PC-9 (cell line): ENCODE measurements around the gene SLCO6A1. TPM values are rescaled to one million over a fixed set of nuclear protein-coding genes. Genes with fewer than 3 reads are reported as not detected.

ENCODE experiments used
- BruUV-seq: library from RNA; stranded (reverse); fragments of 400-500 nt; replicated peaks from 2 replicates; lab custom pipeline; 2021; lab: Mats Ljungman, UMichigan
- CTCF ChIA-PET: fragments of 300-600 bp; sonication (Branson Sonifier 250); formaldehyde crosslinking; loops from one replicate; lab custom pipeline; 2022; ENCODE audit warnings: antibody characterized with exemption; lab: Charles Lee
- POLR2A ChIA-PET: fragments of 300-600 bp; sonication (Branson Sonifier 250); formaldehyde crosslinking; loops from one replicate; lab custom pipeline; 2022; ENCODE audit warnings: antibody characterized with exemption; ENCODE audit not compliant: unreplicated experiment; lab: Charles Lee
- DNase-seq, 2 experiments: peaks; one replicate each; pipeline versions ENCODE4 v3.0.0 to v3.0.0-alpha.2; 2015 to 2022; ENCODE audit warnings: mixed read lengths in 1 of 2
- H2AFZ ChIP-seq: fragments of 200-600 bp; sonication (generic); 2 replicates; pipeline ENCODE4 v1.8.1; 2017; ENCODE audit warnings: antibody characterized with exemption
- H3F3A ChIP-seq: fragments of 200-600 bp; sonication (generic); 2 replicates; pipeline ENCODE4 v1.8.1; 2017; ENCODE audit warnings: antibody characterized with exemption, mild to moderate bottlenecking, low read depth; ENCODE audit not compliant: insufficient read depth
- H3K27ac ChIP-seq: fragments of 200-600 bp; sonication (generic); 2 replicates; pipeline ENCODE4 v1.6.1; 2016; ENCODE audit warnings: mixed run types
- H3K27me3 ChIP-seq: fragments of 200-600 bp; sonication (generic); 2 replicates; pipeline ENCODE4 v1.6.1; 2016; ENCODE audit warnings: low read depth, mixed run types; ENCODE audit not compliant: insufficient read depth
- H3K36me3 ChIP-seq: fragments of 200-600 bp; sonication (generic); 2 replicates; pipeline ENCODE4 v1.6.1; 2016; ENCODE audit warnings: low read depth, mixed run types
- H3K4me1 ChIP-seq: fragments of 200-600 bp; sonication (generic); replicated peaks from 2 replicates; pipeline ENCODE4 v1.6.1; 2016; ENCODE audit warnings: mixed run types; ENCODE audit not compliant: insufficient read depth
- H3K4me2 ChIP-seq: fragments of 200-600 bp; sonication (generic); 2 replicates; pipeline ENCODE4 v1.6.1; 2017; ENCODE audit warnings: mixed run types
- H3K4me3 ChIP-seq: fragments of 200-600 bp; sonication (generic); 2 replicates; pipeline ENCODE4 v1.6.1; 2016; ENCODE audit warnings: mixed run types
- H3K79me2 ChIP-seq: fragments of 200-600 bp; sonication (generic); 2 replicates; pipeline ENCODE4 v1.6.1; 2017; ENCODE audit warnings: low read depth, mixed run types
- H3K9me2 ChIP-seq: fragments of 200-600 bp; sonication (generic); 2 replicates; pipeline ENCODE4 v1.8.1; 2017; ENCODE audit warnings: mild to moderate bottlenecking; ENCODE audit not compliant: insufficient read depth
- H3K9me3 ChIP-seq: fragments of 200-600 bp; sonication (generic); 2 replicates; pipeline ENCODE4 v1.8.1; 2016; ENCODE audit warnings: low read depth; ENCODE audit not compliant: insufficient read depth
- H4K20me1 ChIP-seq: fragments of 200-600 bp; sonication (generic); 2 replicates; pipeline ENCODE4 v1.8.1; 2017; ENCODE audit not compliant: insufficient read depth
- EZH2 ChIP-seq: fragments of 200-600 bp; sonication (generic); IDR thresholded peaks from 2 replicates; pipeline ENCODE4 v1.8.0; 2017; ENCODE audit warnings: antibody characterized with exemption, low read depth
- intact Hi-C: fragments of 100-400 bp; cut with micrococcal nuclease; formaldehyde crosslinking; loops from one replicate; pipeline ENCODE4 v1.10.0; 2022; ENCODE audit not compliant: unreplicated experiment
- total RNA-seq: library from RNA; stranded (reverse); gene quantifications from 2 replicates; pipeline ENCODE4 v1.2.3, GENCODE V29; 2021
- TF ChIP-seq, protein P1 (sequence below): fragments of 200-600 bp; sonication (generic); conservative IDR thresholded peaks from 2 replicates; pipeline ENCODE4 v1.6.1; 2017; ENCODE audit warnings: mixed run types, antibody characterized with exemption, mild to moderate bottlenecking, moderate library complexity

The SLCO6A1 gene
- total RNA-seq, 1 experiment from 2014 or later = not detected

DNA sequence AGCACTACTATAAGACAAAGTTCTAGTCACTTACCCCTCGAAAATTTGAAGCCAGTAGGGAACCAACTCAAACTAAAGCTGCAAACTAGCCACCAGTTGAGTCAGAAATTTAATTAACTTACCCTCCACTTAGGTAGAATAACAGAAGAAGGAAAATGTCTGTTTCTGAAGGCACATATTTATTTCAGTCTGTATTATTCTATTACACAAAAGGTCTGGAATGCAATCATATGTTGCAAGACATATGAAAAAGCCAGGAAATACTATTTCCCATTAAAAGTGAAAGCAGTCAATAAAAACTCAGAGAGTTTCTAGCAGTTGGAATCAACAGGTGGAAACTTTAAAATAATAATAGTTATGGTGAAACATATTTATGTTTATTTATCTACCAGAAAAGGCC, 123.5 kb downstream of the SLCO6A1 start:
- Histone ChIP-seq H3K4me3 (no peak overlapping the region), H4K20me1 (no peaks in the 10 kb centered on the region; the same call in 1 of the 2 replicates), H3K4me2 (no peak overlapping the region), H3K27ac (no peak overlapping the region), H3K36me3 (no peaks in the 10 kb centered on the region), H2AFZ (0 out of 2 replicates have a peak overlapping the region, but pooled peaks have one; percentile 15), H3K9me2 (no peaks in the 10 kb centered on the region), H3K4me1 (no peaks in the 10 kb centered on the region), H3K79me2 (no peaks in the 10 kb centered on the region), H3K9me3 (no peaks in the 10 kb centered on the region), H3K27me3 (no peaks in the 10 kb centered on the region), H3F3A (no peaks in the 10 kb centered on the region)
- ChIA-PET CTCF (no interaction called here), POLR2A (no interaction called here)
- no peak for DNase-seq
- intact Hi-C loops = no loop called here
- BruUV-seq = no TSS peak
- no peak for TF ChIP-seq EZH2
- TF ChIP-seq, protein P1, sequence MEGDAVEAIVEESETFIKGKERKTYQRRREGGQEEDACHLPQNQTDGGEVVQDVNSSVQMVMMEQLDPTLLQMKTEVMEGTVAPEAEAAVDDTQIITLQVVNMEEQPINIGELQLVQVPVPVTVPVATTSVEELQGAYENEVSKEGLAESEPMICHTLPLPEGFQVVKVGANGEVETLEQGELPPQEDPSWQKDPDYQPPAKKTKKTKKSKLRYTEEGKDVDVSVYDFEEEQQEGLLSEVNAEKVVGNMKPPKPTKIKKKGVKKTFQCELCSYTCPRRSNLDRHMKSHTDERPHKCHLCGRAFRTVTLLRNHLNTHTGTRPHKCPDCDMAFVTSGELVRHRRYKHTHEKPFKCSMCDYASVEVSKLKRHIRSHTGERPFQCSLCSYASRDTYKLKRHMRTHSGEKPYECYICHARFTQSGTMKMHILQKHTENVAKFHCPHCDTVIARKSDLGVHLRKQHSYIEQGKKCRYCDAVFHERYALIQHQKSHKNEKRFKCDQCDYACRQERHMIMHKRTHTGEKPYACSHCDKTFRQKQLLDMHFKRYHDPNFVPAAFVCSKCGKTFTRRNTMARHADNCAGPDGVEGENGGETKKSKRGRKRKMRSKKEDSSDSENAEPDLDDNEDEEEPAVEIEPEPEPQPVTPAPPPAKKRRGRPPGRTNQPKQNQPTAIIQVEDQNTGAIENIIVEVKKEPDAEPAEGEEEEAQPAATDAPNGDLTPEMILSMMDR = no peak

DNA sequence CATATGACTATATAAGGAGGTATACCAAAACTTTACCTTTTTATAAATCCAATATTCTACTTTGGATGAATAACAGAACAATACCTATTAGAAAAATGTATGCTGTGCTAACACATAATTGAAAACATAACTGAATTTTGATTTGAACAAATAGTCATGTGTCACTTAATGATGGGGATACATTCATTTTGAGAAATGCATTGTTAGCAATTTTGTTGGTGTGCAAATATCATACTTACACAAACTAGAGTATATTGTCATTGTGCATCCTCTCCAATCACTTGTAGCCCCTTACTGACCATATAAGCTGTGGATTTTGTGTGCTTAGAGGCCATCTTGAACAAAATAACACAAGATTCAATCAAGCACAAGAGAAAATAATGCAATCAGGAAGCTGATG, 130.4 kb downstream of the SLCO6A1 start:
- ChIA-PET POLR2A (no interaction called here), CTCF (no interaction called here)
- intact Hi-C loops = no loop called here
- H3F3A ChIP-seq = no peaks in the 10 kb centered on the region
- H3K4me3 ChIP-seq = no peak overlapping the region
- H3K9me2 ChIP-seq = no peaks in the 10 kb centered on the region
- no peaks in the 10 kb centered on the region for H3K9me3 ChIP-seq
- no TSS peak for BruUV-seq
- H3K27me3 ChIP-seq = no peaks in the 10 kb centered on the region
- no peak overlapping the region for H2AFZ ChIP-seq
- H4K20me1 ChIP-seq = no peaks in the 10 kb centered on the region
- H3K4me1 ChIP-seq = no peaks in the 10 kb centered on the region
- no peak for DNase-seq
- TF ChIP-seq EZH2 = no peak
- TF ChIP-seq, protein P1 = no peak
- H3K36me3 ChIP-seq = no peaks in the 10 kb centered on the region
- H3K27ac ChIP-seq = no peak overlapping the region
- H3K79me2 ChIP-seq = no peaks in the 10 kb centered on the region
- no peak overlapping the region for H3K4me2 ChIP-seq

- TF ChIP-seq, protein P1 = no peak
- no peak for TF ChIP-seq EZH2
- no TSS peak for BruUV-seq
- intact Hi-C loops = no loop called here
- no peaks in the 10 kb centered on the region for H3K36me3 ChIP-seq
- H3F3A ChIP-seq = no peaks in the 10 kb centered on the region
- H3K27me3 ChIP-seq = no peaks in the 10 kb centered on the region
- H3K4me2 ChIP-seq = no peak overlapping the region
- no peak overlapping the region for H2AFZ ChIP-seq
- H3K4me1 ChIP-seq = no peaks in the 10 kb centered on the region
- H3K9me3 ChIP-seq = no peaks in the 10 kb centered on the region
- no peak overlapping the region for H3K4me3 ChIP-seq
- no peaks in the 10 kb centered on the region for H3K79me2 ChIP-seq
- H4K20me1 ChIP-seq = no peaks in the 10 kb centered on the region
- ChIA-PET POLR2A (interaction anchor here (0.5 kb wide), 1 partner anchor 1139 kb away, joined by 3 read pairs; no protein-coding TSS in a partner anchor), CTCF (no interaction called here)
- H3K9me2 ChIP-seq = no peaks in the 10 kb centered on the region
- no peak overlapping the region for H3K27ac ChIP-seq
- no peak for DNase-seq
Measured at GRCh38 chr5:102341681-102342288, 157.0 kb downstream of the SLCO6A1 start.
